ENCODE measurements around the gene HIVEP3. TPM values are rescaled to one million over a fixed set of nuclear protein-coding genes. Genes with fewer than 3 reads are reported as not detected.

HIVEP3 gene
- total RNA-seq, 1 experiment from 2014 or later: 6.0 TPM

DNA sequence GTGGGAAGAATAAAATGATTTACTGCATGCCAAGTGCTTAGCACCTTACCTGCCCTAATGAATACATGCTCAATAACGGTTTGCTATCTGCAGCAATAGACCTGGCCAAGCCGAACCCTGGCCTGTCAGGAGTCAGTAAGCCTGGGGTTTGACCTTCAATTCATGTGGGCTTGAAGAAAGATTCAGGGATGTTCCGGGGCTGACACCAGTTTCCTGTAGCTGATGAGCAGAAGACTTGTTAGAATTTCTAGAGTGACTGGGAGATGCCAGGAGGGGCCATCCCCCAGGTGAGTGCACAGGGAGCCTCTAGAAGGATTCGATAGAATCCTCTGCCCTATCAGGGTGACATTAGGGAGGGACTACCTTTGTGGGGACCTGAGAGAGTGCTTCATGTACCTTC is 210.9 kb downstream of the HIVEP3 start:
- TF ChIP-seq, protein P1, sequence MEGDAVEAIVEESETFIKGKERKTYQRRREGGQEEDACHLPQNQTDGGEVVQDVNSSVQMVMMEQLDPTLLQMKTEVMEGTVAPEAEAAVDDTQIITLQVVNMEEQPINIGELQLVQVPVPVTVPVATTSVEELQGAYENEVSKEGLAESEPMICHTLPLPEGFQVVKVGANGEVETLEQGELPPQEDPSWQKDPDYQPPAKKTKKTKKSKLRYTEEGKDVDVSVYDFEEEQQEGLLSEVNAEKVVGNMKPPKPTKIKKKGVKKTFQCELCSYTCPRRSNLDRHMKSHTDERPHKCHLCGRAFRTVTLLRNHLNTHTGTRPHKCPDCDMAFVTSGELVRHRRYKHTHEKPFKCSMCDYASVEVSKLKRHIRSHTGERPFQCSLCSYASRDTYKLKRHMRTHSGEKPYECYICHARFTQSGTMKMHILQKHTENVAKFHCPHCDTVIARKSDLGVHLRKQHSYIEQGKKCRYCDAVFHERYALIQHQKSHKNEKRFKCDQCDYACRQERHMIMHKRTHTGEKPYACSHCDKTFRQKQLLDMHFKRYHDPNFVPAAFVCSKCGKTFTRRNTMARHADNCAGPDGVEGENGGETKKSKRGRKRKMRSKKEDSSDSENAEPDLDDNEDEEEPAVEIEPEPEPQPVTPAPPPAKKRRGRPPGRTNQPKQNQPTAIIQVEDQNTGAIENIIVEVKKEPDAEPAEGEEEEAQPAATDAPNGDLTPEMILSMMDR (IDR thresholded peaks at IDR 0.05): no peak
- TF ChIP-seq, protein P2, sequence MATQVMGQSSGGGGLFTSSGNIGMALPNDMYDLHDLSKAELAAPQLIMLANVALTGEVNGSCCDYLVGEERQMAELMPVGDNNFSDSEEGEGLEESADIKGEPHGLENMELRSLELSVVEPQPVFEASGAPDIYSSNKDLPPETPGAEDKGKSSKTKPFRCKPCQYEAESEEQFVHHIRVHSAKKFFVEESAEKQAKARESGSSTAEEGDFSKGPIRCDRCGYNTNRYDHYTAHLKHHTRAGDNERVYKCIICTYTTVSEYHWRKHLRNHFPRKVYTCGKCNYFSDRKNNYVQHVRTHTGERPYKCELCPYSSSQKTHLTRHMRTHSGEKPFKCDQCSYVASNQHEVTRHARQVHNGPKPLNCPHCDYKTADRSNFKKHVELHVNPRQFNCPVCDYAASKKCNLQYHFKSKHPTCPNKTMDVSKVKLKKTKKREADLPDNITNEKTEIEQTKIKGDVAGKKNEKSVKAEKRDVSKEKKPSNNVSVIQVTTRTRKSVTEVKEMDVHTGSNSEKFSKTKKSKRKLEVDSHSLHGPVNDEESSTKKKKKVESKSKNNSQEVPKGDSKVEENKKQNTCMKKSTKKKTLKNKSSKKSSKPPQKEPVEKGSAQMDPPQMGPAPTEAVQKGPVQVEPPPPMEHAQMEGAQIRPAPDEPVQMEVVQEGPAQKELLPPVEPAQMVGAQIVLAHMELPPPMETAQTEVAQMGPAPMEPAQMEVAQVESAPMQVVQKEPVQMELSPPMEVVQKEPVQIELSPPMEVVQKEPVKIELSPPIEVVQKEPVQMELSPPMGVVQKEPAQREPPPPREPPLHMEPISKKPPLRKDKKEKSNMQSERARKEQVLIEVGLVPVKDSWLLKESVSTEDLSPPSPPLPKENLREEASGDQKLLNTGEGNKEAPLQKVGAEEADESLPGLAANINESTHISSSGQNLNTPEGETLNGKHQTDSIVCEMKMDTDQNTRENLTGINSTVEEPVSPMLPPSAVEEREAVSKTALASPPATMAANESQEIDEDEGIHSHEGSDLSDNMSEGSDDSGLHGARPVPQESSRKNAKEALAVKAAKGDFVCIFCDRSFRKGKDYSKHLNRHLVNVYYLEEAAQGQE (IDR thresholded peaks at IDR 0.05; ENCODE audit: insufficient read depth in 1 of 2, low read depth in 2 of 2, low read length in 1 of 2): no peak
- TF ChIP-seq SIN3A (IDR thresholded peaks at IDR 0.05; ENCODE audit: borderline replicate concordance, insufficient read depth, low read depth, low read length) (no peak), POLR2AphosphoS5 (IDR thresholded peaks at IDR 0.05; ENCODE audit: low read depth, low read length) (no peak), TCF7L2 (IDR thresholded peaks at IDR 0.05; ENCODE audit: low read depth, low read length) (no peak)
- no peak for ATAC-seq
- no peak overlapping the region for H3K4me3 ChIP-seq (ENCODE audit: low read depth in 2 of 2, low read length in 2 of 2)
- POLR2A ChIA-PET: no interaction called here
- in situ Hi-C loops (cut with HindIII; ENCODE audit: low pct_unique_long_range_greater_than_20kb, low sequenced_read_pairs): no loop called here
- BruUV-seq (replicated peaks): no TSS peak
- no peaks in the 10 kb centered on the region for H3K27me3 ChIP-seq (ENCODE audit: control insufficient read depth, insufficient read depth, low read length)
- no peak for DNase-seq (ENCODE audit: low read depth, low spot score)
- intact Hi-C loops (cut with micrococcal nuclease; ENCODE audit: unreplicated experiment): no loop called here
- no peaks in the 10 kb centered on the region for H3K36me3 ChIP-seq (ENCODE audit: control insufficient read depth, insufficient read depth, low read length)
- no peak overlapping the region for H3K27ac ChIP-seq (ENCODE audit: low read length)
- no peaks in the 10 kb centered on the region for H3K4me1 ChIP-seq (ENCODE audit: control insufficient read depth, insufficient read depth, low read length)
- CTCF ChIA-PET: no interaction called here
- H3K9me3 ChIP-seq (ENCODE audit: control insufficient read depth, insufficient read depth, low read depth, low read length): no peaks in the 10 kb centered on the region

DNA sequence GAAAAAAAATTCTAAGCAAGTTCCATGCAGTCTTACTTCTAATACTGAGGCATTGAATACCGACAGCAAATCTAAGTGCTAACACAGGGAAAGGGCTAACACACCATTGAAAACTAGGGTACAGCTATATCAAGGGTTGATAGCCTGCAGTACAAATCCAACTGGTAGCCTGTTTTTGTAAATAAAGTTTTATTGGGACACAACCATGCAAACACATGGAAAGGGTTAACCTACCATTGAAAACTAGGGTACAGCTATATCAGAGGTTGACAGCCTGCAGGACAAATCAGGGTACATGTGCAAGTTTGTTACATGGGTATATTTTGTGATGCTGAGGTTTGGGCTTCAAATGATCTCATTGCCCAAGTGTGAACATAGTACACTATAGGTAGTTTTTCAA is 212.9 kb downstream of the HIVEP3 start:
- ATAC-seq (no peak), DNase-seq (ENCODE audit: low read depth, low spot score) (no peak)
- no peaks in the 10 kb centered on the region for H3K27me3 ChIP-seq (ENCODE audit: control insufficient read depth, insufficient read depth, low read length)
- intact Hi-C loops (cut with micrococcal nuclease; ENCODE audit: unreplicated experiment): no loop called here
- in situ Hi-C loops (cut with HindIII; ENCODE audit: low pct_unique_long_range_greater_than_20kb, low sequenced_read_pairs): no loop called here
- no TSS peak for BruUV-seq (replicated peaks)
- POLR2A ChIA-PET: no interaction called here
- CTCF ChIA-PET: no interaction called here
- H3K27ac ChIP-seq (ENCODE audit: low read length): no peak overlapping the region
- H3K9me3 ChIP-seq (ENCODE audit: control insufficient read depth, insufficient read depth, low read depth, low read length): no peaks in the 10 kb centered on the region
- no peaks in the 10 kb centered on the region for H3K36me3 ChIP-seq (ENCODE audit: control insufficient read depth, insufficient read depth, low read length)
- TF ChIP-seq POLR2AphosphoS5 (IDR thresholded peaks at IDR 0.05; ENCODE audit: low read depth, low read length): no peak
- TF ChIP-seq, protein P2 (IDR thresholded peaks at IDR 0.05; ENCODE audit: insufficient read depth in 1 of 2, low read depth in 2 of 2, low read length in 1 of 2): no peak
- no peak for TF ChIP-seq TCF7L2 (IDR thresholded peaks at IDR 0.05; ENCODE audit: low read depth, low read length)
- TF ChIP-seq, protein P1 (IDR thresholded peaks at IDR 0.05): no peak
- no peak for TF ChIP-seq SIN3A (IDR thresholded peaks at IDR 0.05; ENCODE audit: borderline replicate concordance, insufficient read depth, low read depth, low read length)
- no peaks in the 10 kb centered on the region for H3K4me1 ChIP-seq (ENCODE audit: control insufficient read depth, insufficient read depth, low read length)
- H3K4me3 ChIP-seq (ENCODE audit: low read depth in 2 of 2, low read length in 2 of 2): no peak overlapping the region

Data from Panc1 (cell line).